Muscle layer of colon (tissue), 2 donors: ENCODE results near the gene GYS1.
"Not testable (repeated sequence)": the region's sequence is repeated elsewhere in the genome, so short reads cannot be mapped to it uniquely, and the experiment has no call there.

Experiments used
- H3K27ac ChIP-seq: one replicate; pipeline ENCODE4 v1.7.0; 2013; ENCODE audit warnings: low read depth, mild to moderate bottlenecking, low read length, moderate library complexity
- H3K27me3 ChIP-seq, 2 donors: one replicate each; pipeline ENCODE4 v1.7.0; 2013; ENCODE audit warnings: low read length in 2 of 2, mild to moderate bottlenecking in 2 of 2; ENCODE audit not compliant: insufficient read depth in 2 of 2, control insufficient read depth in 1 of 2
- H3K36me3 ChIP-seq: one replicate; pipeline ENCODE4 v1.7.0; 2013; ENCODE audit warnings: mild to moderate bottlenecking, low read length; ENCODE audit not compliant: insufficient read depth
- H3K4me1 ChIP-seq: one replicate; pipeline ENCODE4 v1.7.0; 2013; ENCODE audit warnings: mild to moderate bottlenecking, low read length; ENCODE audit not compliant: insufficient read depth
- H3K4me3 ChIP-seq, 2 donors: one replicate each; pipeline ENCODE4 v1.7.0; 2013; ENCODE audit warnings: low read length in 2 of 2, low read depth in 1 of 2, mild to moderate bottlenecking in 1 of 2, moderate library complexity in 1 of 2
- H3K9ac ChIP-seq: one replicate; pipeline ENCODE4 v1.7.0; 2013; ENCODE audit warnings: low read length
- H3K9me3 ChIP-seq: one replicate; pipeline ENCODE4 v1.7.0; 2013; ENCODE audit warnings: mild to moderate bottlenecking, low read length
- donor health status: abdominal sarcoma.
- donor health status: Adenocarcinoma of cecum.

The GYS1 gene

GRCh38 chr19:48993175-48994034 is at the start of gene GYS1, which contains the start of gene RUVBL2:
TSS of gene GYS1 (minus strand) at chr19:48993309. CDS start at chr19:48993112, 197 bp downstream.
TSS of gene RUVBL2 (plus strand) at chr19:48993887. CDS start at chr19:48993912, 25 bp downstream.
- peaks cover 6% of the 10 kb centered on the region for H3K36me3 ChIP-seq
- H3K9ac ChIP-seq, result peak within 1 kb of the TSS; percentile 95
- H3K9me3 ChIP-seq, result no peaks in the 10 kb centered on the region
- no peaks in the 10 kb centered on the region for H3K27me3 ChIP-seq
- peaks cover 28% of the 10 kb centered on the region for H3K4me1 ChIP-seq
- peak within 1 kb of the TSS; percentile 97 for H3K27ac ChIP-seq
- H3K4me3 ChIP-seq, result peak within 1 kb of the TSS; percentile 87 to 98

- not testable (repeated sequence) for H3K9ac ChIP-seq, H3K4me3 ChIP-seq, H3K9me3 ChIP-seq, H3K27me3 ChIP-seq, H3K27ac ChIP-seq, H3K36me3 ChIP-seq, H3K4me1 ChIP-seq
Measured at GRCh38 chr19:49042666-49043065, 49.6 kb upstream of the GYS1 start.

GRCh38 chr19:49042177-49042576 is 49.1 kb upstream of the GYS1 start:
- Histone ChIP-seq H3K9me3 (no peaks in the 10 kb centered on the region), H3K36me3 (no peaks in the 10 kb centered on the region)

GRCh38 chr19:49039736-49040135 is 46.6 kb upstream of the GYS1 start:
- not testable (repeated sequence) for H3K4me1 ChIP-seq, H3K27ac ChIP-seq, H3K27me3 ChIP-seq, H3K4me3 ChIP-seq, H3K9me3 ChIP-seq, H3K9ac ChIP-seq, H3K36me3 ChIP-seq

More at GRCh38 chr19:49042177-49042576, 49.1 kb upstream of the GYS1 start:
- H3K27me3 ChIP-seq, result no peaks in the 10 kb centered on the region
- H3K4me1 ChIP-seq, result no peaks in the 10 kb centered on the region
- no peak overlapping the region for H3K27ac ChIP-seq
- H3K4me3 ChIP-seq, result no peak overlapping the region
- no peak overlapping the region for H3K9ac ChIP-seq

- H3K4me3 ChIP-seq, H3K4me1 ChIP-seq, H3K27ac ChIP-seq, H3K9me3 ChIP-seq, H3K9ac ChIP-seq, H3K36me3 ChIP-seq, H3K27me3 ChIP-seq: not testable (repeated sequence)
Measured at GRCh38 chr19:49038557-49039276, 45.6 kb upstream of the GYS1 start.

GRCh38 chr19:49038111-49038510 is 45.0 kb upstream of the GYS1 start:
- not testable (repeated sequence) for H3K36me3 ChIP-seq, H3K4me1 ChIP-seq, H3K9me3 ChIP-seq, H3K9ac ChIP-seq, H3K27me3 ChIP-seq, H3K4me3 ChIP-seq, H3K27ac ChIP-seq

- not testable (repeated sequence) for H3K9me3 ChIP-seq, H3K27ac ChIP-seq, H3K36me3 ChIP-seq, H3K9ac ChIP-seq, H3K4me1 ChIP-seq, H3K4me3 ChIP-seq, H3K27me3 ChIP-seq
Measured at GRCh38 chr19:49036815-49037214, 43.7 kb upstream of the GYS1 start, which contains the start of gene CGB1. TSS of gene CGB1 (minus strand) at chr19:49036895. CDS start at chr19:49036711, 184 bp downstream.

GRCh38 chr19:49031642-49032301 is 38.7 kb upstream of the GYS1 start, which contains the start of gene CGB2:
TSS of gene CGB2 (plus strand) at chr19:49031890. CDS start at chr19:49032096, 206 bp downstream.
- not testable (repeated sequence) for H3K27me3 ChIP-seq, H3K9ac ChIP-seq, H3K4me1 ChIP-seq, H3K4me3 ChIP-seq, H3K9me3 ChIP-seq, H3K36me3 ChIP-seq, H3K27ac ChIP-seq

- H3K36me3 ChIP-seq, H3K9ac ChIP-seq, H3K27ac ChIP-seq, H3K4me1 ChIP-seq, H3K4me3 ChIP-seq, H3K27me3 ChIP-seq, H3K9me3 ChIP-seq: not testable (repeated sequence)
Measured at GRCh38 chr19:49030323-49030722, 37.2 kb upstream of the GYS1 start.

- H3K9ac ChIP-seq, H3K36me3 ChIP-seq, H3K27me3 ChIP-seq, H3K9me3 ChIP-seq, H3K4me3 ChIP-seq, H3K4me1 ChIP-seq, H3K27ac ChIP-seq: not testable (repeated sequence)
Measured at GRCh38 chr19:49029749-49030148, 36.6 kb upstream of the GYS1 start.

GRCh38 chr19:49028686-49029085 is 35.6 kb upstream of the GYS1 start:
- not testable (repeated sequence) for H3K27me3 ChIP-seq, H3K9ac ChIP-seq, H3K36me3 ChIP-seq, H3K4me3 ChIP-seq, H3K9me3 ChIP-seq, H3K4me1 ChIP-seq, H3K27ac ChIP-seq
